ENCODE measurements around the gene ITK.

Gene ITK

DNA sequence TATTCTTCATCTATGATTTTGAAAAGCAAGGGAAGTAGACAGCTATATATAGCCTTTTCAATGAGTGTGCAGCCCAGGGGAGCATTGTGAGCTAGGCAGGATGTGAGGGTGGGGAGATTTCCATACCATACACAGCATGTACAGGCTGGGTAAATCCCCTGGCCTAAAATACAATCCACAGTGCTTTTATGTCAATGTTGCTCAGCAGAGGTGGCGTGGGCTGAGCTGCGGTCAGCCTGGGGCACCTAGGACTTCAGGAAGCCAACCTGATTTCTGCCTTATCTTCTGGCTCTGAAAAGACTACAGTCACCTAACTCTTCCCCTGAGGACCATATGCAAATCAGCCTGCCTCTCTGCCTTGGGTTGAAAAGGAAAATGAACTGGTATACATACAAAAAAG lies 8.2 kb upstream of the ITK start:
- no CpG with 5 or more reads among the region's 2 CpGs for WGBS (ENCODE audit: extremely low coverage, insufficient coverage, insufficient read length)
- no peaks in the 10 kb centered on the region for H3K9me3 ChIP-seq (ENCODE audit: insufficient read depth, low read depth, low read length)
- no peaks in the 10 kb centered on the region for H3K79me2 ChIP-seq (ENCODE audit: control insufficient read depth, insufficient read depth, low read length, poor library complexity)
- H4K8ac ChIP-seq (ENCODE audit: low read depth, low read length): no peak overlapping the region
- H3K9ac ChIP-seq (ENCODE audit: low read length): no peak overlapping the region
- no peak for DNase-seq
- no peak overlapping the region for H3K4ac ChIP-seq (ENCODE audit: low read depth, low read length)
- H3K4me1 ChIP-seq (ENCODE audit: control insufficient read depth in 1 of 2, insufficient read depth in 2 of 2, low read length in 2 of 2): no peaks in the 10 kb centered on the region
- H2BK5ac ChIP-seq (ENCODE audit: low read depth, low read length, poor library complexity): no peak overlapping the region
- H2AFZ ChIP-seq (ENCODE audit: insufficient read depth, low read length, poor library complexity): no peak overlapping the region
- no peak overlapping the region for H3K4me2 ChIP-seq (ENCODE audit: low read length)
- no peak overlapping the region for H3K18ac ChIP-seq (ENCODE audit: low read length)
- H2AK5ac ChIP-seq (ENCODE audit: low read length): no peak overlapping the region
- H2BK12ac ChIP-seq (ENCODE audit: low read length): no peak overlapping the region
- no peak overlapping the region for H3K14ac ChIP-seq (ENCODE audit: low read length)
- H4K12ac ChIP-seq (ENCODE audit: low read depth, low read length): no peak overlapping the region
- no peaks in the 10 kb centered on the region for H3K79me1 ChIP-seq (ENCODE audit: low read length)
- no peak overlapping the region for H3K4me3 ChIP-seq (ENCODE audit: low read depth, low read length)
- no peaks in the 10 kb centered on the region for H3K27me3 ChIP-seq (ENCODE audit: insufficient read depth, low read length)
- no peak overlapping the region for H4K91ac ChIP-seq (ENCODE audit: low read depth, low read length)
- no peaks in the 10 kb centered on the region for H3K36me3 ChIP-seq (ENCODE audit: control insufficient read depth in 1 of 2, insufficient read depth in 2 of 2, low read length in 2 of 2)
- H3K27ac ChIP-seq (ENCODE audit: low read depth, low read length): no peak overlapping the region
- H2BK120ac ChIP-seq (ENCODE audit: insufficient read depth, low read length, poor library complexity): no peak overlapping the region
- no peak overlapping the region for H3K23ac ChIP-seq (ENCODE audit: low read length)

DNA sequence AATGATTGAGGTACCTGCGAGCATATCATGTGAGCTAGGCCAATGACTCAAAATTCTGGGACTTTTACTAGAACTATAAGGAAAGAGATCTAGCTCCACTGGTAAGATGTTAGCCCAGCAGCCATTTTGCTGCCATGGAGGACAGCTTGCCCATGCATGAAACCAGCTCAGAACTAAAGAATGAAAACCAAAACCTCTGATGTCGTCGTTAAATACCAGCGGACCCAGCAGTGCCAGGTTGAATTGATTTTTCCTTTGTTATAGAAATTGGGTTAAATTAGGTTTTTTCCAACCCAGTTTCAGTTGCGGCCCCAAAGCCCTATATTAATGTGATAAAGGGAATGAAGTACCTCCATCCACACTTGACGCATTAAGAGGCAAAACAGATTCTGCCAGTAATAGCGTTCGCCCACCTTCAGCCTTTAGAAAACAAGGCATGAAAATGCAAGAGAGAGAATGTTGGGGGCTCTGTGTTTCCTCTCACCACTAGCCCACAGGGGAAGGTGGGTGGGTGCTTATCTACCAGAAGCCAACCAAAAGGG lies 5.5 kb upstream of the ITK start:
- no peaks in the 10 kb centered on the region for H3K9me3 ChIP-seq (ENCODE audit: insufficient read depth, low read depth, low read length)
- no peaks in the 10 kb centered on the region for H3K79me2 ChIP-seq (ENCODE audit: control insufficient read depth, insufficient read depth, low read length, poor library complexity)
- no peak overlapping the region for H4K8ac ChIP-seq (ENCODE audit: low read depth, low read length)
- H3K4ac ChIP-seq (ENCODE audit: low read depth, low read length): no peak overlapping the region
- no peak overlapping the region for H3K23ac ChIP-seq (ENCODE audit: low read length)
- H3K9ac ChIP-seq (ENCODE audit: low read length): no peak overlapping the region
- H3K36me3 ChIP-seq (ENCODE audit: control insufficient read depth in 1 of 2, insufficient read depth in 2 of 2, low read length in 2 of 2): no peaks in the 10 kb centered on the region
- H3K18ac ChIP-seq (ENCODE audit: low read length): no peak overlapping the region
- H3K4me3 ChIP-seq (ENCODE audit: low read depth, low read length): no peak overlapping the region
- H2BK120ac ChIP-seq (ENCODE audit: insufficient read depth, low read length, poor library complexity): no peak overlapping the region
- no peak overlapping the region for H3K27ac ChIP-seq (ENCODE audit: low read depth, low read length)
- no peak for DNase-seq
- H4K12ac ChIP-seq (ENCODE audit: low read depth, low read length): no peak overlapping the region
- no peak overlapping the region for H2AK5ac ChIP-seq (ENCODE audit: low read length)
- H3K14ac ChIP-seq (ENCODE audit: low read length): no peak overlapping the region
- no peak overlapping the region for H2BK12ac ChIP-seq (ENCODE audit: low read length)
- H2BK5ac ChIP-seq (ENCODE audit: low read depth, low read length, poor library complexity): no peak overlapping the region
- WGBS (ENCODE audit: extremely low coverage, insufficient coverage, insufficient read length): no CpG with 5 or more reads among the region's 8 CpGs
- H3K4me2 ChIP-seq (ENCODE audit: low read length): no peak overlapping the region
- no peak overlapping the region for H4K91ac ChIP-seq (ENCODE audit: low read depth, low read length)
- H3K27me3 ChIP-seq (ENCODE audit: insufficient read depth, low read length): no peaks in the 10 kb centered on the region
- H2AFZ ChIP-seq (ENCODE audit: insufficient read depth, low read length, poor library complexity): no peak overlapping the region
- no peaks in the 10 kb centered on the region for H3K79me1 ChIP-seq (ENCODE audit: low read length)
- no peaks in the 10 kb centered on the region for H3K4me1 ChIP-seq (ENCODE audit: control insufficient read depth in 1 of 2, insufficient read depth in 2 of 2, low read length in 2 of 2)

DNA sequence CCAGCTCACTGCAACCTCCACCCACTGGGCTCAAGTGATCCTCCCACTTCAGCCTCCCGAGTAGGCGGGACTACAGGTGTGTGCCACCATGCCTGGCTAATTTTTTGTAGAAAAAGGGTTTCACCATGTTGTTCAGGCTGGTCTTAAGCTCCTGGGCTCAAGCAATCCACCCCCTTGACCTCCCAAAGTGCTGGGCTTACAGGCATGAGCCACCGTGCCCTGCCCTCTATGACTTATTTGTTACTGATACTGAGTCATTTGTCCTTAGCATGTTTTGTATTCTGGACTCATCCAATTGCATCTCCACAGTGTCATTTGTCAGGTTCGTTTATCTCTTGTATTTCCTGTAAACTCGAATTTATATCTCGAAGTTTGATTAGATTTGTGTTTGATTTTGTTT lies 2.7 kb upstream of the ITK start:
- no peak overlapping the region for H4K91ac ChIP-seq (ENCODE audit: low read depth, low read length)
- H3K23ac ChIP-seq (ENCODE audit: low read length): no peak overlapping the region
- H3K27ac ChIP-seq (ENCODE audit: low read depth, low read length): no peak overlapping the region
- H3K4me3 ChIP-seq (ENCODE audit: low read depth, low read length): no peak overlapping the region
- H3K27me3 ChIP-seq (ENCODE audit: insufficient read depth, low read length): no peaks in the 10 kb centered on the region
- H3K36me3 ChIP-seq (ENCODE audit: control insufficient read depth in 1 of 2, insufficient read depth in 2 of 2, low read length in 2 of 2): no peaks in the 10 kb centered on the region
- H3K14ac ChIP-seq (ENCODE audit: low read length): no peak overlapping the region
- H3K4me1 ChIP-seq (ENCODE audit: control insufficient read depth in 1 of 2, insufficient read depth in 2 of 2, low read length in 2 of 2): no peaks in the 10 kb centered on the region
- H3K9me3 ChIP-seq (ENCODE audit: insufficient read depth, low read depth, low read length): no peaks in the 10 kb centered on the region
- no peak overlapping the region for H3K9ac ChIP-seq (ENCODE audit: low read length)
- no peak for DNase-seq
- no peak overlapping the region for H3K4ac ChIP-seq (ENCODE audit: low read depth, low read length)
- H2AK5ac ChIP-seq (ENCODE audit: low read length): no peak overlapping the region
- WGBS (ENCODE audit: extremely low coverage, insufficient coverage, insufficient read length): no CpG with 5 or more reads among the region's 6 CpGs
- no peak overlapping the region for H3K18ac ChIP-seq (ENCODE audit: low read length)
- H3K4me2 ChIP-seq (ENCODE audit: low read length): no peak overlapping the region
- H2BK5ac ChIP-seq (ENCODE audit: low read depth, low read length, poor library complexity): no peak overlapping the region
- H2BK12ac ChIP-seq (ENCODE audit: low read length): no peak overlapping the region
- H2BK120ac ChIP-seq (ENCODE audit: insufficient read depth, low read length, poor library complexity): no peak overlapping the region
- no peak overlapping the region for H4K8ac ChIP-seq (ENCODE audit: low read depth, low read length)
- no peak overlapping the region for H4K12ac ChIP-seq (ENCODE audit: low read depth, low read length)
- no peaks in the 10 kb centered on the region for H3K79me2 ChIP-seq (ENCODE audit: control insufficient read depth, insufficient read depth, low read length, poor library complexity)
- H2AFZ ChIP-seq (ENCODE audit: insufficient read depth, low read length, poor library complexity): no peak overlapping the region
- no peaks in the 10 kb centered on the region for H3K79me1 ChIP-seq (ENCODE audit: low read length)

DNA sequence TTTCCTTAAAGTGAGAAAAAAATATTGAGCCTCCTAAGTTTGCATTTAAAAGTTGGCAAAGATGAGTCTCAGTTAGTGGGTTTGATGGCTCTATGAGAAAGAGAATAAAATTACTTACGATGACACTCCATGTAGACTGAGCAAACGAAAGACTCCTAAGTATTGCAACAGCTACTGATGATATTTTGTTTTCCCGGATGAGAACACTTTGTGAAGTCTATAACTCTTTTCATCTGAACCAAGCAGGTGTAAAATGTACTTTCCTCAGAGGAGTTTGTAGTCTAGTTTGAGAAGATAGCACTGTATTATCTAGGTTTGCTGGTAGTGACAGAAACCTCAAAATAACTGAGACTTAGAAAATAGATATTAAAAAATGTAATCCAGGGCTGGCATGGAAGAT lies 1.7 kb upstream of the ITK start:
- Histone ChIP-seq H2AFZ (ENCODE audit: insufficient read depth, low read length, poor library complexity) (no peak overlapping the region), H3K4me2 (ENCODE audit: low read length) (no peak overlapping the region), H3K23ac (ENCODE audit: low read length) (no peak overlapping the region), H3K79me1 (ENCODE audit: low read length) (no peaks in the 10 kb centered on the region), H3K27ac (ENCODE audit: low read depth, low read length) (no peak overlapping the region), H4K91ac (ENCODE audit: low read depth, low read length) (no peak overlapping the region), H3K79me2 (ENCODE audit: control insufficient read depth, insufficient read depth, low read length, poor library complexity) (no peaks in the 10 kb centered on the region), H4K12ac (ENCODE audit: low read depth, low read length) (no peak overlapping the region), H3K4me1 (ENCODE audit: control insufficient read depth in 1 of 2, insufficient read depth in 2 of 2, low read length in 2 of 2) (no peaks in the 10 kb centered on the region), H3K4ac (ENCODE audit: low read depth, low read length) (no peak overlapping the region), H3K4me3 (ENCODE audit: low read depth, low read length) (no peak overlapping the region), H3K9ac (ENCODE audit: low read length) (no peak overlapping the region), H3K27me3 (ENCODE audit: insufficient read depth, low read length) (no peaks in the 10 kb centered on the region), H2BK5ac (ENCODE audit: low read depth, low read length, poor library complexity) (no peak overlapping the region), H4K8ac (ENCODE audit: low read depth, low read length) (no peak overlapping the region), H2BK120ac (ENCODE audit: insufficient read depth, low read length, poor library complexity) (no peak overlapping the region), H2BK12ac (ENCODE audit: low read length) (no peak overlapping the region), H3K36me3 (ENCODE audit: control insufficient read depth in 1 of 2, insufficient read depth in 2 of 2, low read length in 2 of 2) (no peaks in the 10 kb centered on the region), H3K9me3 (ENCODE audit: insufficient read depth, low read depth, low read length) (no peaks in the 10 kb centered on the region), H3K14ac (ENCODE audit: low read length) (no peak overlapping the region), H2AK5ac (ENCODE audit: low read length) (no peak overlapping the region), H3K18ac (ENCODE audit: low read length) (no peak overlapping the region)
- WGBS (ENCODE audit: extremely low coverage, insufficient coverage, insufficient read length): no CpG with 5 or more reads among the region's 3 CpGs
- no peak for DNase-seq

Measured in trophoblast cell (in vitro differentiated cells and primary cell).